NCI-H1417 treated with DMSO at 0.1 percent for 48 hours (cell line): ENCODE measurements around the gene CCAR1.
"Not testable (repeated sequence)": the region's sequence is repeated elsewhere in the genome, so short reads cannot be mapped to it uniquely, and the experiment has no call there.

Experiments
- DNase-seq: peaks from one replicate; lab custom pipeline; 2025; lab: John Stamatoyannopoulos, UW

Gene CCAR1, protein sequence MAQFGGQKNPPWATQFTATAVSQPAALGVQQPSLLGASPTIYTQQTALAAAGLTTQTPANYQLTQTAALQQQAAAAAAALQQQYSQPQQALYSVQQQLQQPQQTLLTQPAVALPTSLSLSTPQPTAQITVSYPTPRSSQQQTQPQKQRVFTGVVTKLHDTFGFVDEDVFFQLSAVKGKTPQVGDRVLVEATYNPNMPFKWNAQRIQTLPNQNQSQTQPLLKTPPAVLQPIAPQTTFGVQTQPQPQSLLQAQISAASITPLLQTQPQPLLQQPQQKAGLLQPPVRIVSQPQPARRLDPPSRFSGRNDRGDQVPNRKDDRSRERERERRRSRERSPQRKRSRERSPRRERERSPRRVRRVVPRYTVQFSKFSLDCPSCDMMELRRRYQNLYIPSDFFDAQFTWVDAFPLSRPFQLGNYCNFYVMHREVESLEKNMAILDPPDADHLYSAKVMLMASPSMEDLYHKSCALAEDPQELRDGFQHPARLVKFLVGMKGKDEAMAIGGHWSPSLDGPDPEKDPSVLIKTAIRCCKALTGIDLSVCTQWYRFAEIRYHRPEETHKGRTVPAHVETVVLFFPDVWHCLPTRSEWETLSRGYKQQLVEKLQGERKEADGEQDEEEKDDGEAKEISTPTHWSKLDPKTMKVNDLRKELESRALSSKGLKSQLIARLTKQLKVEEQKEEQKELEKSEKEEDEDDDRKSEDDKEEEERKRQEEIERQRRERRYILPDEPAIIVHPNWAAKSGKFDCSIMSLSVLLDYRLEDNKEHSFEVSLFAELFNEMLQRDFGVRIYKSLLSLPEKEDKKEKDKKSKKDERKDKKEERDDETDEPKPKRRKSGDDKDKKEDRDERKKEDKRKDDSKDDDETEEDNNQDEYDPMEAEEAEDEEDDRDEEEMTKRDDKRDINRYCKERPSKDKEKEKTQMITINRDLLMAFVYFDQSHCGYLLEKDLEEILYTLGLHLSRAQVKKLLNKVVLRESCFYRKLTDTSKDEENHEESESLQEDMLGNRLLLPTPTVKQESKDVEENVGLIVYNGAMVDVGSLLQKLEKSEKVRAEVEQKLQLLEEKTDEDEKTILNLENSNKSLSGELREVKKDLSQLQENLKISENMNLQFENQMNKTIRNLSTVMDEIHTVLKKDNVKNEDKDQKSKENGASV

DNA sequence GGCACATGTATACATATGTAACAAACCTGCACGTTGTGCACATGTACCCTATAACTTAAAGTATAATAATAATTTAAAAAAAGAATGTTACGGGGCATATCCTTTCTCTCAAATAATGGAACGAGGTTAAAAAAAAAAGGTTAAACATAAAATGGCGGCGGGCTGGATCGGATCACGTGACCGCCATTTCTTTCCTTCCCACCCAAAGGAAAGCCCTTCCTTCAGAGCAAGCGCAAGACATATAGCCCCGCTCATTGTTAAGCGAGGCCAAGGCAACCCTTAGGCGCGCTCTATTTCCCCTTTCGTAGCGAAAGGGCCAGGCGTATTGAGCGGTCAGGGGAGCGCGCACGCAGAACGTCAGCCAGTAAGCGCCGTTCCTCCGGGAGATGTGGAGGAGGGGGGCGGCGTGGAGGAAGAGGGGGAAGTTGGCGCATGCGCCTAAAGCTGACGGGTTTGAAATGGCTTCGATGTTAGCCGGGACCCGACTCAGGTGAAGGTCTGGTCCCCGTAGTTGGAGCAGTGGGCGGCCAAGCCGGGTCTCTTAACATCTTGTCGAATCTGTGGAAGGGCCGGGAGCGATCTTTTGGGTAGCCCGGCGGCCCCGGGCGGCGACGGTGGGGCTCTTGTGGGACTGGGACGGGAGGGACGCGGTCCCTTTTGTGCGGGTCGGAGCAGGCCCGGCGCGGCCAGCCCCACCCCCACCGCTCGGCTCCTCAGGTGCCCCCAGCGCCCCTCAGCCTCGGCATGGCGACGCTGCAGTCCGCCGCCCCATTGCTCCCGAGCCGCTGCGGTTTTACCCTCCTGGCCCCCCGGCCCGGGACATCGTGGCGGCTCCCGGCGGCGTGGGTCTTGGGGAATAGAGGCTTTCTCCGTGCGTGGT, at the start of gene CCAR1:
TSS of gene CCAR1 (plus strand) at position 447 of the 880 bp plus-strand sequence. CDS start 1,266 bp downstream, outside the sequence.
- peak; percentile 84 for DNase-seq

DNA sequence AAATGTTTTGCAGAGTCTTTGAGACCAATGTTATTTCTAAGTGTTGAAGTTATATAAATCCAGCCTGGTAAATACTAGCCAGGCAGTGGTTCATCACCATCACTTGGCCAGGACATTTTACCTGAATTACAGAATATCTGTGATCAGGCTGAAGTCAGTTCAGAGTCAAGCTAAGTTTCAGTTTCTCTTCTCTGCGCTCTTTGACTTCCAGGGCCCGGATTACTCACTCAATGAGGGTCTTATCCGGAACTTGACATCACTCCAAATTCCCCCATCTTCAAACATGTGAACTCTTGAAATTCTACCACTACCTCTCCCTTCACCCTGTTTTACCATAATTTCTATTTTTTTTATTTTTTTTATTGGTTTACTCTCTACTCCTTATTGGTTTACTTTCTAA, 36.6 kb upstream of the CCAR1 start:
- DNase-seq = no peak

DNA sequence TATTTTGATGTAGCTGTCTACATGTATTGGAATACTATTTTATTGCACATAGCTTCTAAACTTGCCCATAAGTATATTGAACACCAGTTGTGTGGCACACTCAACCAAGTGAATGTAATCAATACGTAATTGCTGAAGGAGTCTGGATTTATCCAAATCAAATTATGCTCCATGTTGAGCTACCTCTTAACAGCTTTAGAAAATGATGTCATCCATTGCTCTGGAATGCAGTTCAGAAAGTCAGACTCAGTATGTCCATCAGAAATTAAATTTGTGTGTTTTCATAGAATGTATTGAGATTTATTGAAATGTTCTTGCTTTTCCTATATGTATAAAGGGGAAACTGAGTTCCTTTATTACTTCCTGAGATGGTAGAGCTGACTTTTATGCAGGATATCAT, 25.0 kb upstream of the CCAR1 start:
- DNase-seq = no peak

DNA sequence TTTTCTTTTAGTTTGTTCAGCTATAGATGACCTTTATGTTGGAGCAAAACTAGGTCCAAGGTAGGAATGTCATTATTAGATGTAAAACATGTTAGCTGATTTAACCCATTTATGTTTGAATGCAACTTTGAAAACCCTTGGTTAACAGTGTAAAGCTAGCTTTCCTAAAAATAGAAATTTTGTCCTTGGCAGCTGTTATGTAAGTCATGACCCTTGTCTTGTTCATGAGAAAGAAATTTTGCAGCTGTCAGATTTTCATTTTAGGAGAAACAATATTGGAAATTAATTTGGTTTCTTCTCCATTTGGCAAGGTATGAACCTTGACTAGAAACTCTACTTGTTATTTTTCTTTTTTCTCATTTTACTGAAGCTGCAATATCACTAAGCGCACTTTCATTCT, 23.9 kb upstream of the CCAR1 start:
- no peak for DNase-seq

DNA sequence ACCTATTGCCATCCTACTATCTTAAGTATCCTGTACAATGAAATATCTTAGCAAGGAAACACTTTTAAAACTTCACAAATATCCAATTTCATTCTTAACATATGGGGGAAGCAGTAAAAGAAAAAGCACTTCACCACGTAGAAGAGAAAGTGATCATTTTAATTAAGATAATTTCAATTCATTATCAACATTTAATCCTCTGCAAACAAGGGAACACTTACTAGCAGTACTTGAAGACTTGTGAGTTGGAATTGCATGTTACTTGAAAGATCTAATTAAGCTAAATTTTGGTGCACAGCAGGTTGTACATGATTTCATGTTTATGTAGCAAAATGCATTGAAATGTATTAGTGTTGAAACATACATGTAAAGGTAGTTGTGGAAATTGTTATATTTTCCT, 20.8 kb upstream of the CCAR1 start:
- no peak for DNase-seq

DNA sequence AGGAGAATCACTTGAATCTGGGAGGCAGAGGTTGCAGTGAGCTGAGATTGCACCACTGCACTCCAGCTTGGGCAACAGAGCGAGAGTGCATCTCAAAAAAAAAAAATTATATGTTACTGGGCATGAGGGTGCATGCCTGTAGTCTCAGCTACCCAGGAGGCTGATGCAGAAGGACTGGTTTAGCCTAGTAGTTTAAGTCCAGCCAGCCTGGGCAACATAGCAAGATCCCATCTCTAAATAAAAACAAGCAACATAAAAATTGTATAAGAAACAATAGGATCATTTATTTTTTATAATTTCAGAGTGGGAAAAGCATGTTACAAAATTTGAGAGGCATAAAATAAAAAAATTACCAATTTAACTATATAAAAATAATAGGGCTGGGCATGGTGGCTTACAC, 15.5 kb upstream of the CCAR1 start:
- DNase-seq = no peak

DNA sequence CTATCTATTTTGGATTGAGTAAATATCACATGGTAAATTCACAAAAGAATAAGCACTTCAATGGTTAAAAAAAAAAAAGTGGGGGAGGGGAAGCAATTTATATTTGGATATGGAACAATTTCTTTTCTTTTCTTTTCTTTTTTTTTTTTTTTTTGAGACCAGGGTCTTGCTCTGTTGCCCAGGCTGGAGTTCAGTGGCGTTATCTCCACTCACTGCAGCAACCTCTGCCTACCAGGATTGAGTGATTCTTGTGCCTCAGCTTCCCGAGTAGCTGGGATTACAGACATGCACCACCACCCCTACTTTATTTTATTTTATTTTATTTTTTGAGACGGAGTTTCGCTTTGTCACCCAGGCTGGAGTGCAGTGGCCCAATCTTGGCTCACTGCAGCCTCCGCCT, 12.1 kb upstream of the CCAR1 start:
- DNase-seq = not testable (repeated sequence)

DNA sequence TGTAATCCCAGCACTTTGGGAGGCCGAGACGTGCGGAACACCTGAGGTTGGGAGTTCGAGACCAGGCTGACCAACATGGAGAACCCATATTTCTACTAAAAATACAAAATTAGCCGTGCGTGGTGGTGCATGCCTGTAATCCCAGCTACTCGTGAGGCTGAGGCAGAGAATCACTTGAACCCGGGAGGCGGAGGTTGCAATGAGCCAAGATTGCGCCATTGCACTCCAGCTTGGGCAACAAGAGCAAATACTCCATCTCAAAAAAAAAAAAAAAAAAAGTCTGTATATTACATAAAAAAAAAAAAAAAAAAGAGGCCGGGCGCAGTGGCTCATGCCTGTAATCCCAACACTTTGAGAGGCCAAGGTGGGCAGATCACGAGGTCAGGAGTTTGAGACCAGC, 8.0 kb upstream of the CCAR1 start:
- DNase-seq = not testable (repeated sequence)

DNA sequence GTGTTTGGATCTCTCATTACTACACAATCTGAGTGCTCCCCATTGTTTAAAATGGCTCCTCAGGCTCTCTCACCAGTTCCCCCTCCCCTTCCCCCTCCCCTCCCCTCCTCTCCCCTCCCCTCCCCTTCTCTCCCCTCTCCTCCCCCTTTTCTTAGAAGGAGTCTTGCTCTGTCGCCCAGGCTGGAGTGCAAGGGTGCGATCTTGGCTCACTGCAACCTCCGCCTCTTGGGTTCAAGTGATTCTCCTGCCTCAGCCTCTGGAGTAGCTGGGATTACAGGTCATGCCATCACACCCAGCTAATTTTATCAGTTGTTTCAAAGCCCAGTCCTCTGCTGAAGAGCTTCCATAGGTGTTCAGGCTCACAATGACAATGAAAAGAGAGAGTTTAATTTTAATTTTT, 3.6 kb upstream of the CCAR1 start:
- DNase-seq = no peak

DNA sequence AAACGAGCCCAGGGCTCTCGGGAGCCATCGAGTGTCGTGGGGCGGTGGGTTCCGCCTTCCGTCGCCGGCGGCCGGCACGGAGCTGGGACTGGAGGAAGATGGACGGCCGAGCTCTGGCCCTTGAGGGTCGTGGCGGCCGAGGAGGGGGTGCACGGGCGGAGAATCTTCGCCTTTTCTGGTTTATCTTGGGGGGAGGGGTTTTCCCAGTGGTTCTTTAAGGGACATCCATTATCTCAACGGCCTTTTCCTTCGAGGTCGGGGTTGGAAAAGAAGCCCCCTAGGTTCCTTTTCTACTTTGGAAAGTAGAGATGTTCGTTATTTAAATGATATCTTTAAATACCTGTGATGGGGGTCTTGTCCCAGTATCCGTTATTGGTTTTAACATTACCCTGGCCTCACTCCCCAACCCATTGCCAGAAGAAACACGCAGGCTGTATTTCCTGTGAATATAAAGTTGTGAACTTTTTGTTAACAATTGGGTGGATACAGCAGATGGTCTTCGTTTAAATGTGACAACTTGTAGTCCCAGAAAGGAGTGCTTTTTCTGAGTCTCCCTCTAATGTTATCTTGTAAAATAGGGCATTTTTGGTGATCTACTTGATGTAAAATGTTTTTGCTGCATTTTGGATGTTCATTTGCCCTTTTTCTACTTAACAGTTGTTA, 765 bp downstream of the CCAR1 start:
- DNase-seq = no peak

DNA sequence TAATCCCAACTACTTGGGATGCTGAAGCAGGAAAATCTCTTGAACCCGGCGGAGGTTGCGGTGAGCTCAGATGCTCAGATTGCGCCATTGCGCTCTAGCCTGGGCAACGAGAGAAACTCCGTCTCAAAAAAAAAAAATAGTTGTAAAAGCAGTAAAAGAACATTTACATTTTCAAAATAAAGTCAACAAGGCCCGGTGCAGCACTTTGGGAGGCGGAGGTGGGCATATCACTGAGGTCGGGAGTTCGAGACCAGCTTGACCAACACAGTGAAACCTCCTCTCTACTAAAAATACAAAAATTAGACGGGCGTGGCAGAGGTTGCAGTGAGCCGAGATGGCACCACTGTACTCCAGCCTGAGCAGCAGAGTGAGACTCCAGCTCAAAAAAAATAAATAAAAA, 4.0 kb downstream of the CCAR1 start:
- no peak for DNase-seq

DNA sequence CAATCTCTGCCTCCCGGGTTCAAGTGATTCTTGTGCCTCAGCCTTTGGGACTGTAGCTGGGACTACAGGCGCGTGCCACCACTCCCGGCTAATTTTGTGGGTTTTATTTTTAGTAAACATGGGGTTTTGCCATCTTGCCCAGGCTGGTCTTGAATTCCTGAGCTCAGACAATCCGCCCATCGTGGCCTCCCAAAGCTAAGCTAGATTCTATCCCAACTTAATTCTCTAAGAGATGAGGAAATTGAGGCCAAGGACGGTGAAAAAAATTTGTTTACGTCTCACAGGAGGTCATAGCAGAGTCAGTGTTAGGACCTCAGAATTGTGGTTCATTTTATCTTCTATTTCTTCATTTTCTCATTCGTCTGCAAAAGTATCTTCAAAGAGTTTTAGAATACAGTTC, 6.1 kb downstream of the CCAR1 start:
- no peak for DNase-seq

DNA sequence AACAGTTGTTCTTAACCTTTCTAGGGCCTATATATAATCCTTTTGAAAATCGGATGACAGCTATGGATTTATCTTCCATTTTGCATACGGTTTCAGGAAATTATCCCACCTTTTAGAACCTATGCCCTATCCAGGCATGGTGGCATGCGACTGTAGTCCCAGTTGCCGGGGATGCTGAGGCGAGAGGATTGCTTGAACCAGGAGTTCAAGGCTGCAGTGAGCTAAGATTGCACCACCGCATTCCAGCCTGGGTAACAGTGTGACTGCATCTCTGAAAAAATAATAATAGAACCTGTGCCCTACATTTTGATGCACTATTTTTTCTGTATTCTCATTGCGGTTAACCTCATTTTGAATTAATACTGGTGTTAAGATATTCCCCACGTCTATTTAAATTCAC, 11.6 kb downstream of the CCAR1 start:
- DNase-seq = no peak

DNA sequence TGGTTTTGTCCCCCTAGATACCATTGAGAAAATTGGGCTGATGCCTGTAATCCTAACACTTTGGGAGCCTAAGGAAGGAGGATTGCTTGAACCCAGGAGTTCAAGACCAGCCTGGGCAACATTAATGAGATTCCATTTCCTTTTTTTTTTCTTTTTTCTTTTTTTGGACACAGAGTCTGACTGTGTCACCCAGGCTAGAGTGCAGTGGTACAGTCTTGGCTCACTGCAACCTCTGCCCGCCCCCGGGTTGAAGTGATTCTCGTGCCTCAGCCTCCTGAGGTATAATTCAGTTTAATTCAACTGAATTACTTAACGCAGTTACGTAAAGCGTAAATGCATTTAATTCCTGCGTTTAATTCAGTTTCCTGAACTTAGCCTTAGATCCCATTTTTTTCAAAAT, 13.3 kb downstream of the CCAR1 start:
- no peak for DNase-seq

DNA sequence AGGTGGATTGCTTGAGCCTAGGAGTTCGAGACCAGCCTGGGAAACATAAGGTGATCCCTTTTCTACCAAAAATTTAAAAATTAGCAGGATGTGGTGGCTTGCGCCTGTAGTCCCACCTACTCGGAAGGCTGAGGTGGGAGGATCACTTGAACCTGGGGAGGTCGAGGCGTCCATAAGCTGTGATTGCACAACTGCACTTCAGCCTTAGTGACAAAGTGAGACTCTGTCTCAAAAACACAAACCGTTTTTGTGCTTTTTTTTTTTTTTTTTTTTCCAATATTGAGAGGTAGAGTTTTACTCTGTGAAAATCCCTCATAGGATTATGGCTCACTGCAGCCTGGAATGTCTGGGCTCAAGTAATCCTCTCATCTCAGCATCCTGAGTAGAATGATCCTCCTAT, 14.1 kb downstream of the CCAR1 start:
- DNase-seq = no peak

DNA sequence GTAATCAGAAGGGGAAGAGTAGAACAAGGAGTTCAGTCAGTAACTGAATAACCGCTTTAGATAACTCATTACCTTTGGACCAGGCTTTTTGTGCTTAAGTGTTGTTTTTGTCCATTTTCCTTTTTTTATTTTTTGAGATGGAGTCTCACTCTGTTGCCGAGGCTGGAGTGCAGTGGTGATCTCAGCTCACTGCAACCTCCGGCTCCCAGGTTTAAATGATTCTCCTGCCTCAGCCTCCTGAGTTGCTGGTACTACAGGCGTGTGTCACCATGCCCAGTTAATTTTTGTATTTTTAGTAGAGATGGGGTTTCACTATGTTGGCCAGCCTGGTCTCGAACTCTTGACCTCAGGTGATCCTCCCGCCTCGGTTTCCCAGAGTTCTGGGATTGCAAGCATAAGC, 14.7 kb downstream of the CCAR1 start:
- DNase-seq = not testable (repeated sequence)

DNA sequence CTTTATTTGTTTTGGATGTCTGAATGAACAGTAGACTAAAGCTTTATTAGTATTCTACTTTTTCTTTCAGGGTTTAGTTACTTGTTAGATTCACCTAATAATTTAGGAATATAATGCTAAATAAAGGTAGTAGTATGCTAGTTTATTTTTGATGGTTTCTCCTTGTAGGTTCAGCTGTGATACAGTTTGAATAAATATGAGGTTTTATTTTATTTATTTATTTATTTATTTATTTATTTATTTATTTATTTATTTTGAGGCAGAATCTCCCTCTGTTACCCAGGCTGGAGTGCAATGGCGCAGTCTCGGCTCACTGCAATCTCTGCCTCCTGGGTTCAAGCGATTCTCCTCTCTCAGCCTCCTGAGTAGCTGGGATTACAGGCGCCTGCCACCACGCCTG, 19.6 kb downstream of the CCAR1 start:
- not testable (repeated sequence) for DNase-seq

DNA sequence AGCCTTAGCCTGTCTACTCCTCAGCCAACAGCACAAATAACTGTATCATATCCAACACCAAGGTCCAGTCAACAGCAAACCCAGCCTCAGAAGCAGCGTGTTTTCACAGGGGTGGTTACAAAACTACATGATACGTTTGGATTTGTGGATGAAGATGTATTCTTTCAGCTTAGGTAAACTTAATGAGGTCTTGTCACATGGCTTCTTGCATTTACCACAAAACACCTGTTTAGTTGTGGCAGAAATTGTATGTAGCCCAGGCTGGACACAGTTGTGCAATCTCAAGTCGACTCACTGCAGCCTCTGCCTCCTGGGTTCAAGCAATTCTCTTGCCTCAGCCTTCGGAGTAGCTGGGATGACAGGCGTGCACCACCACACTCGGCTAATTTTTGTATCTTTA, 21.4 kb downstream of the CCAR1 start:
- DNase-seq = no peak

DNA sequence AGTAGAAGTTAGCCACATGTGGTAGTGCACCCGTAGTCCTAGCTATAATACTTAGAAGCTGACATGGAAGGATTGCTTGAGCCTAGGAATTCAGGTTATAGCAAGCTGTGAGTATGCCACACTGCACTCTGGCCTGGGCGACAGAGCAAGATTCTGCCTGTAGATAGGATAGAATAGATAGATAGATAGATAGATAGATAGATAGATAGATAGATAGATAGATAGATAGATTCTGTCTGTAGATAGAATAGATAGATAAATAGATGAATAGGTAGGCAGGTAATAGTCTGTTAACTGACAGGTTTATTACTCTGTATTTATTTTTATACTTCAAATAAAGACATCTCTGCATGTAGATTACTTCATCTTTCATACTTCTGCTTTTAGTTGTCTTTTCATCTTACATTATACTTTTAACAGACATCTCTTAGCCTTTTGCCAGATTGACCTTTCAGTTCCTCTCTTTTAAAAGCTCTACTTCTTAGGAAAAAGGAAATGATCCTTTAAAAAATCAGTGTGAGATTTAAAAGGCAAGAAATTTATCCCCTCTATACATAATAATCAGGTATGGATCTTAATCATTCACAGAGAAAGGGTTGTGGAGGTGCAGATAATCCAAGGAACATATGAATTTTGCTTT, 31.8 kb downstream of the CCAR1 start:
- DNase-seq = no peak

DNA sequence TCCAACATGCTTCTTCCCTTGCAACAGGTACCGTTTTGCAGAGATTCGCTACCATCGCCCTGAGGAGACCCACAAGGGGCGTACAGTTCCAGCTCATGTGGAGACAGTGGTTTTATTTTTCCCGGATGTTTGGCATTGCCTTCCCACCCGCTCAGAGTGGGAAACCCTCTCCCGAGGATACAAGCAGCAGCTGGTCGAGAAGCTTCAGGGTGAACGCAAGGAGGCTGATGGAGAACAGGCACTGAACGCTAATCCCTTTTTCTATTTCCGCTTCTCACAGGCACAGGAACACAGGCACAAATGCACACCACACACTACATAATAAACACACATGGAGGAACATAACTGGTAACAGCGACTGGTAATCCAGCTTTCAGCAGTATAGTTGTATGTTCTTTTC, 35.2 kb downstream of the CCAR1 start:
- no peak for DNase-seq

DNA sequence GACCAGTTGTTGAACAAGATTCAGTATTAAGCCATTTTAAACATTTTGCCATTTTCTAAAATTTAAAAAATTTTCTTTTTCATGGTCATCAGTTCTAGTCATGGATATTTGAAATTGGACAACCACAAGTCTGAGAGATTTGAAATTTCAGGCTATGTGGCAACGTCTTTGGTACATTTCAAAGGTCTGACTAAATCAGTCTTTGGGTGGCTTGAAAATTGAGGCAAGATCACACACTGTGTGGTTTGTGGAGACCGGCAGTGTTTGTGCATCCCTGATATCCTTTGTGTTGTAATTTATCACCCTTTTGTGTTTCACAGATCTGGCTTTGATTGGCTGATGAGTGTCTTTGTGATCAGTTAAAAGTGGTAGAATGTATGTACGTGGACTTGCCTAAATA, 35.7 kb downstream of the CCAR1 start:
- DNase-seq = no peak
